Esophagus muscularis mucosa (tissue), 4 donors: Measurements from ENCODE around the gene IFNA1.

Experiments
- EP300 ChIP-seq: sonication (generic); formaldehyde crosslinking; IDR thresholded peaks from one replicate; pipeline ENCODE4 v1.6.1; 2017; ENCODE audit warnings: antibody characterized with exemption
- POLR2A ChIP-seq: fragments of 450-650 bp; IDR thresholded peaks from one replicate; pipeline ENCODE4 v1.6.1; 2017; ENCODE audit warnings: antibody characterized with exemption, moderate library complexity, mild to moderate bottlenecking, low read depth
- POLR2AphosphoS5 ChIP-seq, 2 donors: sonication (generic); formaldehyde crosslinking; IDR thresholded peaks; one replicate each; pipeline ENCODE4 v1.6.1; 2017; ENCODE audit warnings: antibody characterized with exemption in 2 of 2
- TF ChIP-seq, protein P1 (sequence below), 3 experiments: fragments of 200-600 bp in 2 of 3; fragments of 450-650 bp in 1 of 3; sonication (generic) in 2 of 3; IDR thresholded peaks; one replicate each; pipeline ENCODE4 v1.5.1; 2017 to 2019; ENCODE audit warnings: antibody characterized with exemption in 3 of 3, mild to moderate bottlenecking in 2 of 3, moderate library complexity in 1 of 3

DNA sequence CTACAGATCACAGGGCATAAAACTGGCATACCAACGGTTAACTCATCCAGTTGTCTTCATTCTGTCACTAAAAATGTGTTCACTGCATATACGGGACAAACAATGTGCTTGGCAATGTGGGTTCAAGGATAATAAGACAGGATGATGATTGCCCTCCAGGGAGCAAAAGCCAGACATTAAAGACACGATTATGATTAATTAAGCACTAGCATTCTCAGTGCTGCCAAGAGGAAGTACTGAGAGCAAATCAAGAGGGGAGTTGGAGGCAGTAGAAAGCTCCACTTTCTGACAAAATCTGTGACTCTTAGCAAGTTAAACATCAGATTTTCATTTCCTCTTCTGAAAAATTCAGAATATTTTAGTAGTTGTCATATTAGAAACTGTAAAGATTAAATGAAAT lies 40.3 kb upstream of the IFNA1 start:
- TF ChIP-seq, protein P1, sequence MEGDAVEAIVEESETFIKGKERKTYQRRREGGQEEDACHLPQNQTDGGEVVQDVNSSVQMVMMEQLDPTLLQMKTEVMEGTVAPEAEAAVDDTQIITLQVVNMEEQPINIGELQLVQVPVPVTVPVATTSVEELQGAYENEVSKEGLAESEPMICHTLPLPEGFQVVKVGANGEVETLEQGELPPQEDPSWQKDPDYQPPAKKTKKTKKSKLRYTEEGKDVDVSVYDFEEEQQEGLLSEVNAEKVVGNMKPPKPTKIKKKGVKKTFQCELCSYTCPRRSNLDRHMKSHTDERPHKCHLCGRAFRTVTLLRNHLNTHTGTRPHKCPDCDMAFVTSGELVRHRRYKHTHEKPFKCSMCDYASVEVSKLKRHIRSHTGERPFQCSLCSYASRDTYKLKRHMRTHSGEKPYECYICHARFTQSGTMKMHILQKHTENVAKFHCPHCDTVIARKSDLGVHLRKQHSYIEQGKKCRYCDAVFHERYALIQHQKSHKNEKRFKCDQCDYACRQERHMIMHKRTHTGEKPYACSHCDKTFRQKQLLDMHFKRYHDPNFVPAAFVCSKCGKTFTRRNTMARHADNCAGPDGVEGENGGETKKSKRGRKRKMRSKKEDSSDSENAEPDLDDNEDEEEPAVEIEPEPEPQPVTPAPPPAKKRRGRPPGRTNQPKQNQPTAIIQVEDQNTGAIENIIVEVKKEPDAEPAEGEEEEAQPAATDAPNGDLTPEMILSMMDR (IDR thresholded peaks at IDR 0.05): no peak
- TF ChIP-seq POLR2AphosphoS5 (IDR thresholded peaks at IDR 0.05) (no peak), POLR2A (no peak), EP300 (no peak)
